Activated CD4-positive, alpha-beta T cell treated with anti-CD3 and anti-CD28 coated beads, Interleukin-2, Interleukin-4, amounts not matched to agents 100 ng/mL and 50 ng/mL, durations not matched to agents 16 hours and 8 hours (primary cell): Measurements from ENCODE around the gene ADARB2.
"Not testable (repeated sequence)": the region's sequence is repeated elsewhere in the genome, so short reads cannot be mapped to it uniquely, and the experiment has no call there.

ENCODE experiments used
- DNase-seq: peaks from one replicate; pipeline ENCODE4 v3.0.0-alpha.2; 2020; ENCODE audit warnings: low spot score

Gene ADARB2

GRCh38 chr10:1546431-1547110 lies 190.8 kb downstream of the ADARB2 start:
- no peak for DNase-seq

- DNase-seq, result no peak
Measured at GRCh38 chr10:1545524-1545923, 191.8 kb downstream of the ADARB2 start.

GRCh38 chr10:1544929-1545328 lies 192.4 kb downstream of the ADARB2 start:
- DNase-seq, result no peak

GRCh38 chr10:1544209-1544673 lies 193.1 kb downstream of the ADARB2 start:
- no peak for DNase-seq

GRCh38 chr10:1543596-1543995 lies 193.7 kb downstream of the ADARB2 start:
- DNase-seq, result no peak

- no peak for DNase-seq
Measured at GRCh38 chr10:1542941-1543340, 194.4 kb downstream of the ADARB2 start.

GRCh38 chr10:1540144-1540543 lies 197.2 kb downstream of the ADARB2 start:
- no peak for DNase-seq

- DNase-seq, result no peak
Measured at GRCh38 chr10:1539216-1539615, 198.1 kb downstream of the ADARB2 start.

GRCh38 chr10:1538531-1539061 lies 198.7 kb downstream of the ADARB2 start:
- DNase-seq, result no peak

- no peak for DNase-seq
Measured at GRCh38 chr10:1538121-1538520, 199.2 kb downstream of the ADARB2 start.

GRCh38 chr10:1537449-1537848 lies 199.9 kb downstream of the ADARB2 start:
- DNase-seq, result not testable (repeated sequence)

- no peak for DNase-seq
Measured at GRCh38 chr10:1536341-1536740, 201.0 kb downstream of the ADARB2 start.

- DNase-seq, result no peak
Measured at GRCh38 chr10:1535301-1535965, 201.9 kb downstream of the ADARB2 start.

- DNase-seq, result no peak
Measured at GRCh38 chr10:1534820-1535219, 202.5 kb downstream of the ADARB2 start.

- DNase-seq, result no peak
Measured at GRCh38 chr10:1532636-1533035, 204.7 kb downstream of the ADARB2 start.

GRCh38 chr10:1531883-1532597 lies 205.3 kb downstream of the ADARB2 start:
- no peak for DNase-seq

GRCh38 chr10:1530871-1531517 lies 206.3 kb downstream of the ADARB2 start:
- DNase-seq, result no peak

- DNase-seq, result no peak
Measured at GRCh38 chr10:1529806-1530413, 207.4 kb downstream of the ADARB2 start.

GRCh38 chr10:1527951-1528350 lies 209.4 kb downstream of the ADARB2 start:
- no peak for DNase-seq

- DNase-seq, result no peak
Measured at GRCh38 chr10:1526436-1527055, 210.8 kb downstream of the ADARB2 start.
